Stimulated activated CD4-positive, alpha-beta T cell treated with anti-CD3 and anti-CD28 coated beads, Interleukin-15, amount 100 ng/mL, for 24 hours (primary cell): ENCODE measurements around the gene CLEC6A.
"Not testable (repeated sequence)": the region's sequence is repeated elsewhere in the genome, so short reads cannot be mapped to it uniquely, and the experiment has no call there.

ENCODE experiments used
- DNase-seq: peaks from one replicate; pipeline ENCODE4 v3.0.0-alpha.2; 2020

CLEC6A gene

GRCh38 chr12:8496074-8496473 is 40.3 kb downstream of the CLEC6A start:
- not testable (repeated sequence) for DNase-seq

GRCh38 chr12:8499616-8500015 is 43.9 kb downstream of the CLEC6A start:
- DNase-seq, result no peak

GRCh38 chr12:8501720-8502119 is 46.0 kb downstream of the CLEC6A start:
- DNase-seq, result no peak

- no peak for DNase-seq
Measured at GRCh38 chr12:8504351-8504750, 48.6 kb downstream of the CLEC6A start.

- DNase-seq, result no peak
Measured at GRCh38 chr12:8507596-8507995, 51.8 kb downstream of the CLEC6A start.

DNA sequence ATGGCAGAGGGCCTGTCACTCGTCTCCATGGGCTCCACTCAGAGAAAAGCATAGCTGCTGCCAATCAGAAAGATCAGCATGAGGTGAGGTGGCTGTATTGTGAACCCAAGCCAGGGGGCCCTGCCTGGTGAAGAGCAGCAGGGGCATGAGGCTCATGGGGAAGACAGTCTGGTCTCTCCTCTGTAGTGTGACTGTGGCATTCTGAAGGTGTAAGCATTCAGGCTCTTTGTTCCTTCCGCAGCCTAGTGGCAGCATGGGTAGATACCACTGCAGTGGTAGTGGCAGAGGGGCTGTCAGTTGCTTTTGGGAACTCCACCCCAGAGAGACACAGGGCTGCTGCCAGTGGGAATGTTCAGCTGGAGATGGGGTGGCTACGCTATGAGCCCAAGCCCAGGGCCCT is 52.5 kb downstream of the CLEC6A start:
- no peak for DNase-seq

DNA sequence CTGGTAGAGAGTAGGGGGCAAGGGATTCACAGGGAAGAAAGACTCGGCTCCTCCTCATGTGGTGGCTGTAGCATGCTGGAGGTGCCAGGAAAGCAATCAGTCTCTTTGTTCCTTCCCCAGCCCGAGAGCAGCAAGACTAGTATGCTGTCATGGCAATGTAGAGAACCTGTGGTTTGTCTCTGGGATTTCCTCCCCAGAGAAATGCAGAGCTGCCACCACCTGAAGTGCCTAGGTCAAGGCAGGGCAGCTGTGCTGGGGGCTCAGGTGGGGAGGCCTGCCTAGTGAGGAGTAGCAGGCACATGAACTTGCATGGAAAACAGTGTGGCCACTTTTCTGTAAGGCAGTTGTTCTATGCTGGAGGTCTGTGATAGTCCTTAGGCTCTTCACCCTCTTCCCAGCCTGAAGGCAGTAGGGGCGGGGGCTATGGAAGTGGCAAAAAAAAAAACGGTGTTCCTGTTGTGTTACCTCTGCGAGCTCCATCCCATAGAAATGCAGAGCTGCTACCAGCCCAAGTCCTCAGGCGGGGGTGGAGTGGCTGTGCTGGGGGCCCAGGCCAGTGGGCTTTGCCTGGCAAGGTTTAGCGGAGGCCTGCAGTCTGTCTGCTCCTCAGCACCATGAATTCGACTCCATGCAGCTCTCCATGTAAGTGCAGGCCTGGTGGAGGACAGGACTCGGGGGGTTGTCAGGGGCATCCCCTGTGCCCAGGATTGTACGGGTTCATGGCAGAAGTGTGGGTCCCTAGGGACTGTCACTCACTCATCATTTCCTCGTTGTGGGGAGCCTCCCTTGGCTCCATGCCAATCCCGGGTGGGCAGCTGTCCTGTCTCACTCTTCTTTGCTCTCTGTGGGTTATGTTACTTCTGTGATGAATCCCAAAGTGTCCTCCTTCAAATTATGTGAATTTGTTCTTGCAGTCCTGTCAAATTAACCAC is 53.4 kb downstream of the CLEC6A start:
- no peak for DNase-seq

DNA sequence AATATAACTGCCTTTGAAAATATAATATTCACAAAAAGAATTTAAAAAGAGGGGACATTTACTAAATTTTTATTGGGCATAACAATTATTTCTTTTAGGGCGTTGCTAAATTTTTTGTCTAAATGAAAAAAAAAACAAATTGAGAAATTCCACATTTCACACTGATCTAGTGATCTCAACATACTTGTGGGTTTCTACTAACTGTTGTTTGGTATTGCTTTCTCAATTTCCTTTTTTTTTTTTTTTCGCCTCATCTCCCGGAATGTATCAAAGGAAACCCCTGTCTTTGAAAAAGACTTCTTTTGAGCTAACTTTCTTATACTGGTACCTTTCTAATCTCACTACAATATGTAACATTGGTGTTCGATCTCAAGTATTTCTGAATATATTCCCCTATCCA is 57.5 kb downstream of the CLEC6A start, which contains the start of gene CLEC4D:
TSS of gene CLEC4D (plus strand) at position 248 of the 400 bp plus-strand sequence. CDS start 230 bp downstream, outside the sequence.
- DNase-seq, result no peak

- no peak for DNase-seq
Measured at GRCh38 chr12:8517971-8518370, 62.2 kb downstream of the CLEC6A start.

DNA sequence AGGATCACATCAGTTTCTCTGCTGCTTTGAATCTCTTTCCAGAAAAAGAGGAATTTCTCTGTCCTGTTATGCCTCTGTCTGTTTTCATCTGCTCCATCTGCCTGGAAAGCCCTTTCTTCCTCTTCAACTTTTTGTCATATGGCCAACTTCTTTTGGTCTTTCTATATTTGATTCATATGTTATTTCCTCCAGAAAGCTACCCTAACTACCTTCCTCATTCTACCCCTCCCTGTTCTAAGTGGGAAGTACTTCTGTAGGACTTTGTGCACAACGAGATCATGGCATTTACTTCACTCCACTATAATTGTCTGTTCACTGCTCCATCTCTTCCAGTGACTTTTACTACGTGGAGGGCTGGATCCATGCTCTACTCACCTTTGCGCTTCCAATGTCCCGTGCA is 63.4 kb downstream of the CLEC6A start:
- DNase-seq, result no peak

- DNase-seq, result no peak
Measured at GRCh38 chr12:8527250-8528130, 71.7 kb downstream of the CLEC6A start.
